IMR-90 (cell line): Measurements from ENCODE around the gene ZG16. TPM values are rescaled to one million over a fixed set of nuclear protein-coding genes. Genes with fewer than 3 reads are reported as not detected.

Experiments used
- ATAC-seq: fragments of 200-7000 bp; cut with Tn5 transposase; 2 replicates; pipeline ENCODE4 v1.9.1; 2020; ENCODE audit warnings: low read depth, mild to moderate bottlenecking, moderate library complexity
- BruUV-seq: library from RNA; stranded (reverse); fragments of 400-500 nt; replicated peaks from 2 replicates; lab custom pipeline; 2021; lab: Mats Ljungman, UMichigan
- CTCF ChIA-PET: fragments of 300-600 bp; formaldehyde crosslinking; extraction: SDS; loops from one replicate; lab custom pipeline; 2021; ENCODE audit warnings: antibody characterized with exemption; lab: Yijun Ruan, JAX
- POLR2A ChIA-PET: fragments of 300-600 bp; sonication (Branson Sonifier 250); formaldehyde crosslinking; loops from one replicate; lab custom pipeline; 2022; ENCODE audit warnings: antibody characterized with exemption; ENCODE audit not compliant: unreplicated experiment; lab: Charles Lee
- DNase-seq: peaks from one replicate; pipeline ENCODE4 v3.0.0; 2013
- H2AFZ ChIP-seq: replicated peaks from 2 replicates; pipeline ENCODE3; 2013; ENCODE audit warnings: low read length, mild to moderate bottlenecking; ENCODE audit not compliant: poor library complexity
- H2AK5ac ChIP-seq: 2 replicates; pipeline ENCODE4 v1.6.1; 2013; ENCODE audit warnings: low read depth, low read length, inconsistent platforms
- H2AK9ac ChIP-seq: replicated peaks from 2 replicates; pipeline ENCODE3; 2013; ENCODE audit warnings: mild to moderate bottlenecking, low read depth, low read length, moderate library complexity; ENCODE audit not compliant: poor library complexity
- H2BK120ac ChIP-seq: 2 replicates; pipeline ENCODE4 v1.6.1; 2013; ENCODE audit warnings: low read depth, low read length, inconsistent platforms
- H2BK15ac ChIP-seq: 3 replicates; pipeline ENCODE4 v1.6.1; 2013; ENCODE audit warnings: low read depth, low read length, inconsistent platforms
- H2BK20ac ChIP-seq: 2 replicates; pipeline ENCODE4 v1.6.1; 2013; ENCODE audit warnings: low read depth, mild to moderate bottlenecking, inconsistent platforms, low read length, moderate library complexity
- H2BK5ac ChIP-seq: 2 replicates; pipeline ENCODE4 v1.6.1; 2013; ENCODE audit warnings: mild to moderate bottlenecking, low read depth, low read length, inconsistent platforms; ENCODE audit not compliant: poor library complexity, severe bottlenecking
- H3K14ac ChIP-seq: replicated peaks from 2 replicates; pipeline ENCODE4 v1.6.1; 2013; ENCODE audit warnings: low read depth, low read length, inconsistent platforms
- H3K18ac ChIP-seq: 2 replicates; pipeline ENCODE4 v1.6.1; 2013; ENCODE audit warnings: low read depth, low read length, control low read depth
- H3K23ac ChIP-seq: 2 replicates; pipeline ENCODE4 v1.6.1; 2013; ENCODE audit warnings: low read depth, low read length, inconsistent platforms
- H3K27ac ChIP-seq: 2 replicates; pipeline ENCODE4 v1.5.1; 2013; ENCODE audit warnings: mild to moderate bottlenecking, control low read depth, low read length; ENCODE audit not compliant: insufficient read depth
- H3K27me3 ChIP-seq: 2 replicates; pipeline ENCODE4 v1.6.1; 2013; ENCODE audit warnings: low read length; ENCODE audit not compliant: control insufficient read depth, insufficient read depth
- H3K36me3 ChIP-seq: 2 replicates; pipeline ENCODE4 v1.6.1; 2013; ENCODE audit warnings: low read length, mixed read lengths; ENCODE audit not compliant: control insufficient read depth, insufficient read depth
- H3K4ac ChIP-seq: 2 replicates; pipeline ENCODE4 v1.6.1; 2013; ENCODE audit warnings: low read depth, low read length, inconsistent platforms
- H3K4me1 ChIP-seq: 2 replicates; pipeline ENCODE4 v1.6.1; 2013; ENCODE audit warnings: low read length, mixed read lengths; ENCODE audit not compliant: control insufficient read depth, insufficient read depth
- H3K4me2 ChIP-seq: 2 replicates; pipeline ENCODE4 v1.6.1; 2013; ENCODE audit warnings: low read depth, mild to moderate bottlenecking, control low read depth, low read length, moderate library complexity
- H3K4me3 ChIP-seq: 2 replicates; pipeline ENCODE4 v1.5.1; 2013; ENCODE audit warnings: low read depth, mild to moderate bottlenecking, control low read depth, low read length, moderate library complexity; ENCODE audit not compliant: insufficient read depth
- H3K56ac ChIP-seq: 2 replicates; pipeline ENCODE4 v1.6.1; 2013; ENCODE audit warnings: low read length, inconsistent platforms; ENCODE audit not compliant: insufficient read depth; ENCODE audit errors: extremely low read depth
- H3K79me1 ChIP-seq, 2 experiments: 2 replicates each; pipeline ENCODE4 v1.6.1; 2013; ENCODE audit warnings: low read length in 2 of 2, inconsistent platforms in 1 of 2, low read depth in 1 of 2
- H3K9ac ChIP-seq: 2 replicates; pipeline ENCODE4 v1.6.1; 2013; ENCODE audit warnings: low read depth, low read length, control low read depth
- H3K9me1 ChIP-seq: 2 replicates; pipeline ENCODE4 v1.6.1; 2013; ENCODE audit warnings: low read length, inconsistent platforms; ENCODE audit not compliant: insufficient read depth
- H3K9me3 ChIP-seq: 2 replicates; pipeline ENCODE4 v1.6.1; 2013; ENCODE audit warnings: low read length; ENCODE audit not compliant: control insufficient read depth, insufficient read depth
- H4K20me1 ChIP-seq: 2 replicates; pipeline ENCODE4 v1.6.1; 2013; ENCODE audit warnings: low read length, inconsistent platforms; ENCODE audit not compliant: insufficient read depth
- H4K5ac ChIP-seq: 2 replicates; pipeline ENCODE4 v1.6.1; 2013; ENCODE audit warnings: mild to moderate bottlenecking, low read depth, low read length, control low read depth
- H4K8ac ChIP-seq, 2 experiments: 2 replicates each; pipeline ENCODE4 v1.6.1; 2013; ENCODE audit warnings: low read depth in 2 of 2, low read length in 2 of 2, control low read depth in 1 of 2, inconsistent platforms in 1 of 2
- H4K91ac ChIP-seq: 2 replicates; pipeline ENCODE4 v1.6.1; 2013; ENCODE audit warnings: low read depth, low read length, inconsistent platforms; ENCODE audit not compliant: insufficient read depth
- CHD1 ChIP-seq: IDR thresholded peaks from 2 replicates; pipeline ENCODE4 v1.6.1; 2012; ENCODE audit warnings: low read depth, low read length, improper control_type of control experiment
- MAFK ChIP-seq: IDR thresholded peaks from 2 replicates; pipeline ENCODE4 v1.6.1; 2012; ENCODE audit warnings: low read depth, low read length, improper control_type of control experiment
- MXI1 ChIP-seq: IDR thresholded peaks from 2 replicates; pipeline ENCODE4 v1.6.1; 2012; ENCODE audit warnings: low read depth, mild to moderate bottlenecking, low read length, moderate library complexity, borderline replicate concordance
- RAD21 ChIP-seq: IDR thresholded peaks from 2 replicates; pipeline ENCODE4 v1.6.1; 2012; ENCODE audit warnings: low read length, improper control_type of control experiment
- RFX5 ChIP-seq: IDR thresholded peaks from 2 replicates; pipeline ENCODE4 v1.8.0; 2012; ENCODE audit warnings: low read depth, mild to moderate bottlenecking, low read length, moderate library complexity
- WGBS, 2 experiments: methylation state at CpG; one replicate each; pipeline versions ENCODE4 v1.1.5 to v1.1.7; 2013; ENCODE audit warnings: missing lambda C conversion rate in 2 of 2; ENCODE audit not compliant: insufficient read length in 1 of 2; ENCODE audit errors: extremely low coverage in 2 of 2; 5-methylcytosine and 5-hydroxymethylcytosine counted together
- dilution Hi-C: fragments of 300-500 bp; cut with HindIII; formaldehyde crosslinking; loops from one replicate; pipeline ENCODE4 v1.14.3; 2018; ENCODE audit warnings: low sequenced_read_pairs; ENCODE audit not compliant: unreplicated experiment
- in situ Hi-C: fragments of 300-500 bp; cut with MboI; formaldehyde crosslinking; loops from 3 replicates; pipeline ENCODE4 v1.14.3; 2019; ENCODE audit warnings: low sequenced_read_pairs, inconsistent platforms, mixed read lengths
- intact Hi-C: fragments of 100-400 bp; cut with micrococcal nuclease; formaldehyde crosslinking; loops from 2 replicates; pipeline ENCODE4 v1.10.0; 2022
- polyA plus RNA-seq, 3 experiments: library from polyadenylated mRNA; depleted of rRNA; stranded (reverse); fragments of >200 nt; gene quantifications; 2 replicates each; pipeline ENCODE4 v1.2.3, GENCODE V29; 2012; ENCODE audit warnings: low replicate concordance in 1 of 3
- total RNA-seq: library from RNA; depleted of rRNA; stranded (reverse); fragments of >200 nt; gene quantifications from 2 replicates; pipeline ENCODE4 v1.2.3, GENCODE V29; 2012

The ZG16 gene
- total and polyA plus RNA-seq, 2 of the 4 experiments (the other 2 are of a cell fraction): not detected

- no peak overlapping the region for H2BK5ac ChIP-seq
- no peaks in the 10 kb centered on the region for H4K20me1 ChIP-seq
- no peak overlapping the region for H3K4me3 ChIP-seq
- H3K18ac ChIP-seq: no peak overlapping the region
- H3K4me1 ChIP-seq: peaks cover 19% of the 10 kb centered on the region
- ATAC-seq (no peak), DNase-seq (no peak)
- POLR2A ChIA-PET: no interaction called here
- H4K91ac ChIP-seq: no peak overlapping the region
- no peak overlapping the region for H2AK9ac ChIP-seq
- H4K5ac ChIP-seq: no peak overlapping the region
- no TSS peak for BruUV-seq
- H2AK5ac ChIP-seq: no peak overlapping the region
- H3K27me3 ChIP-seq: no peaks in the 10 kb centered on the region
- in situ Hi-C loops: no loop called here
- no peak overlapping the region for H4K8ac ChIP-seq
- H3K4ac ChIP-seq: no peak overlapping the region
- no peak overlapping the region for H3K23ac ChIP-seq
- H3K56ac ChIP-seq: no peak overlapping the region
- no peak overlapping the region for H3K14ac ChIP-seq
- dilution Hi-C loops: no loop called here
- no peak overlapping the region for H2BK120ac ChIP-seq
- CTCF ChIA-PET: interaction anchor here (0.6 kb wide), 2 partner anchors 175 to 203 kb away, joined by 3 to 5 read pairs; no protein-coding TSS in a partner anchor
- intact Hi-C loops: loop anchor here (5.0 kb wide), 1 partner anchor 204 kb away; the partner anchor contains the start of gene C16orf92
- peaks cover 6% of the 10 kb centered on the region for H3K36me3 ChIP-seq
- peaks cover 14 to 67% of the 10 kb centered on the region in 2 experiments; a peak in 3 of 4 replicates for H3K79me1 ChIP-seq
- no CpG with 5 or more reads among the region's 4 CpGs for WGBS, 2 experiments
- no peak overlapping the region for H2BK20ac ChIP-seq
- H2BK15ac ChIP-seq: no peak overlapping the region
- no peak overlapping the region for H3K4me2 ChIP-seq
- TF ChIP-seq CHD1 (no peak), RAD21 (no peak), MAFK (no peak), RFX5 (no peak), MXI1 (no peak)
- no peak overlapping the region for H2AFZ ChIP-seq
- H3K9me1 ChIP-seq: peaks cover 13% of the 10 kb centered on the region; the same call in 1 of the 2 replicates
- H3K9me3 ChIP-seq: no peaks in the 10 kb centered on the region
- H3K27ac ChIP-seq: no peak overlapping the region
- no peak overlapping the region for H3K9ac ChIP-seq
Measured at GRCh38 chr16:29818082-29818481, 40.0 kb downstream of the ZG16 start.
